Glutamatergic neuron (in vitro differentiated cells): ENCODE results near the gene NBEAL1. TPM values are rescaled to one million over a fixed set of nuclear protein-coding genes. Genes with fewer than 3 reads are reported as not detected.

Source experiments
- DNase-seq: peaks from one replicate; pipeline ENCODE4 v3.0.0; 2022
- H3K27ac Mint-ChIP-seq: one replicate; pipeline ENCODE4 v1.8.0; 2020; ENCODE audit warnings: mild to moderate bottlenecking, mixed read lengths, inconsistent platforms; ENCODE audit not compliant: unreplicated experiment
- H3K27me3 Mint-ChIP-seq: one replicate; pipeline ENCODE4 v1.8.0; 2020; ENCODE audit warnings: mild to moderate bottlenecking, moderate library complexity, mixed read lengths, inconsistent platforms; ENCODE audit not compliant: unreplicated experiment
- H3K36me3 Mint-ChIP-seq: one replicate; pipeline ENCODE4 v1.8.0; 2020; ENCODE audit warnings: mild to moderate bottlenecking, mixed read lengths, inconsistent platforms; ENCODE audit not compliant: unreplicated experiment
- H3K4me1 Mint-ChIP-seq: one replicate; pipeline ENCODE4 v1.8.0; 2020; ENCODE audit warnings: mild to moderate bottlenecking, low read depth, mixed read lengths, inconsistent platforms; ENCODE audit not compliant: unreplicated experiment
- H3K4me3 Mint-ChIP-seq: one replicate; pipeline ENCODE4 v1.8.0; 2020; ENCODE audit warnings: mild to moderate bottlenecking, mixed read lengths, inconsistent platforms; ENCODE audit not compliant: unreplicated experiment
- H3K9me3 Mint-ChIP-seq: one replicate; pipeline ENCODE4 v1.8.0; 2020; ENCODE audit warnings: mild to moderate bottlenecking, moderate library complexity, mixed read lengths, inconsistent platforms; ENCODE audit not compliant: unreplicated experiment
- total RNA-seq: library from RNA; stranded (reverse); fragmentation: NEBNext Ultra II Directional; extraction: Animal tissue kit (Norgen Biotek cat#: 25700); gene quantifications from one replicate; pipeline ENCODE4 v1.2.1, GENCODE V29; 2021; ENCODE audit not compliant: unreplicated experiment
- TF ChIP-seq, protein P1 (sequence below): fragments of 200-600 bp; sonication (generic); IDR thresholded peaks from one replicate; pipeline ENCODE4 v1.5.0; 2021; ENCODE audit not compliant: partially characterized antibody, unreplicated experiment

The NBEAL1 gene
- total RNA-seq, 1 donor from 2014 or later: 19.0 TPM

GRCh38 chr2:203016716-203017115, 2.0 kb downstream of the NBEAL1 start:
- Mint-ChIP-seq H3K4me1 (peaks cover 16% of the 10 kb centered on the region), H3K27me3 (peaks cover 9% of the 10 kb centered on the region), H3K9me3 (peaks cover 2% of the 10 kb centered on the region), H3K4me3 (peak overlapping the region; percentile 80), H3K27ac (peak overlapping the region; percentile 48), H3K36me3 (no peaks in the 10 kb centered on the region)
- DNase-seq: no peak
- TF ChIP-seq, protein P1, sequence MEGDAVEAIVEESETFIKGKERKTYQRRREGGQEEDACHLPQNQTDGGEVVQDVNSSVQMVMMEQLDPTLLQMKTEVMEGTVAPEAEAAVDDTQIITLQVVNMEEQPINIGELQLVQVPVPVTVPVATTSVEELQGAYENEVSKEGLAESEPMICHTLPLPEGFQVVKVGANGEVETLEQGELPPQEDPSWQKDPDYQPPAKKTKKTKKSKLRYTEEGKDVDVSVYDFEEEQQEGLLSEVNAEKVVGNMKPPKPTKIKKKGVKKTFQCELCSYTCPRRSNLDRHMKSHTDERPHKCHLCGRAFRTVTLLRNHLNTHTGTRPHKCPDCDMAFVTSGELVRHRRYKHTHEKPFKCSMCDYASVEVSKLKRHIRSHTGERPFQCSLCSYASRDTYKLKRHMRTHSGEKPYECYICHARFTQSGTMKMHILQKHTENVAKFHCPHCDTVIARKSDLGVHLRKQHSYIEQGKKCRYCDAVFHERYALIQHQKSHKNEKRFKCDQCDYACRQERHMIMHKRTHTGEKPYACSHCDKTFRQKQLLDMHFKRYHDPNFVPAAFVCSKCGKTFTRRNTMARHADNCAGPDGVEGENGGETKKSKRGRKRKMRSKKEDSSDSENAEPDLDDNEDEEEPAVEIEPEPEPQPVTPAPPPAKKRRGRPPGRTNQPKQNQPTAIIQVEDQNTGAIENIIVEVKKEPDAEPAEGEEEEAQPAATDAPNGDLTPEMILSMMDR: no peak

DNA sequence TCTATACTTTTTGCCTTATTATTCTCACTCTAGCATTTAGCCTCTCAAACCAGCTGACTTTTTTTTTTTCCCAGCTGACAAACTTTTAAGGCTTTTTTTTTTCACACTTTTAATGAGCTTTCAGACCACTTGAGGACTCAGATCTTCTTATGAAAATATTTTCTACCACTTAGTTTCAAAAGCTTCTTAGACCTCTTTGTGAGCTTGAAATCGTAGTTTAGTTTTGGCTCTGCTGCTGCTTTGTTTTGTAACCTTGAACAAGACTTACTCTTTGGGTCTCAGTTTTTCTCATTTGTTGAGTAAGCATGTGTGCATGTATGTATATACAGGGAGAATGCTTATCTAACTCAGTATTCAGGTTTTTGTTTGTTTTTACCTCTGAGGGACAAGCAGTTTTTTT, 3.5 kb downstream of the NBEAL1 start:
- Mint-ChIP-seq H3K4me1 (peaks cover 16% of the 10 kb centered on the region), H3K9me3 (peaks cover 2% of the 10 kb centered on the region), H3K27me3 (peaks cover 9% of the 10 kb centered on the region), H3K27ac (no peak overlapping the region), H3K36me3 (no peaks in the 10 kb centered on the region), H3K4me3 (peak overlapping the region; percentile 74)
- no peak for DNase-seq
- TF ChIP-seq, protein P1: no peak

GRCh38 chr2:203019142-203019541, 4.5 kb downstream of the NBEAL1 start:
- Mint-ChIP-seq H3K27me3 (peaks cover 9% of the 10 kb centered on the region), H3K4me1 (peaks cover 16% of the 10 kb centered on the region), H3K36me3 (no peaks in the 10 kb centered on the region), H3K27ac (no peak overlapping the region), H3K9me3 (peaks cover 2% of the 10 kb centered on the region), H3K4me3 (peak overlapping the region; percentile 57)
- TF ChIP-seq, protein P1: no peak
- no peak for DNase-seq

GRCh38 chr2:203021991-203022390, 7.3 kb downstream of the NBEAL1 start:
- Mint-ChIP-seq H3K36me3 (no peaks in the 10 kb centered on the region), H3K4me3 (no peak overlapping the region), H3K27me3 (peaks cover under 1% of the 10 kb centered on the region), H3K4me1 (peaks cover 11% of the 10 kb centered on the region), H3K9me3 (no peaks in the 10 kb centered on the region), H3K27ac (no peak overlapping the region)
- DNase-seq: no peak
- TF ChIP-seq, protein P1: no peak

DNA sequence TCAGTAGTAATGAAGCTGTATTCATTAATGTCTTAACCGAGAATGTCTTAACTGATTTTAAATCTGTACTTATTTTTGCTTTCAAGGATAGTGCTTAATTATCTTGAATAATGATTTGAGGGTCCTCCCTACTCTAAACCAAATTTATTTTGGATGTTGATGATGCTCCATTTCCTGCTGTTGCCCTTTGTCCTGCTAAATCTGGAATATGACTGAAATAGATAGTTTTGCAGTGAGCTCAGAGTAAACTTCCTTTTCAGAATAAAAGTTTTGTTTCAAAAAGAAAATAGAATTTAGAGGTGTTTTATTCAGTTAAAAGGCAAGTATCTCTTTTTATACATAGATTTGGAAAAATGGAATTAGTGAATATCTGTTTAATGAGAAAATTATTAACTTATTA, 8.1 kb downstream of the NBEAL1 start:
- Mint-ChIP-seq H3K27ac (no peak overlapping the region), H3K9me3 (no peaks in the 10 kb centered on the region), H3K27me3 (no peaks in the 10 kb centered on the region), H3K4me3 (no peak overlapping the region), H3K36me3 (no peaks in the 10 kb centered on the region), H3K4me1 (peaks cover 10% of the 10 kb centered on the region)
- DNase-seq: no peak
- TF ChIP-seq, protein P1: no peak
